Fibroblast of villous mesenchyme (primary cell): ENCODE data around the gene COL4A2. TPM values are rescaled to one million over a fixed set of nuclear protein-coding genes. Genes with fewer than 3 reads are reported as not detected.

Experiments
- DNase-seq: peaks from one replicate; pipeline ENCODE4 v3.0.0-alpha.2; 2010; ENCODE audit warnings: low read depth
- H3K4me3 ChIP-seq: 2 replicates; pipeline ENCODE4 v1.5.1; 2011; ENCODE audit warnings: low read depth, mild to moderate bottlenecking, low read length
- CTCF ChIP-seq: IDR thresholded peaks from 2 replicates; pipeline ENCODE4 v1.5.1; 2012; ENCODE audit warnings: low read depth, mild to moderate bottlenecking, low read length; ENCODE audit not compliant: insufficient read depth
- total RNA-seq: library from RNA; depleted of rRNA; stranded (reverse); fragments of >200 nt; gene quantifications from 2 replicates; pipeline ENCODE4 v1.2.3, GENCODE V29; 2012

The COL4A2 gene
- total RNA-seq, 1 donor: 756 TPM

GRCh38 chr13:110372676-110373075 lies 65.6 kb downstream of the COL4A2 start:
- TF ChIP-seq CTCF: no peak
- H3K4me3 ChIP-seq: no peak overlapping the region
- DNase-seq: no peak

- TF ChIP-seq CTCF: no peak
- H3K4me3 ChIP-seq: no peak overlapping the region
- DNase-seq: no peak
Observed at GRCh38 chr13:110373617-110374016, 66.5 kb downstream of the COL4A2 start.

GRCh38 chr13:110374431-110375370 lies 67.6 kb downstream of the COL4A2 start:
- no peak for TF ChIP-seq CTCF
- no peak for DNase-seq

GRCh38 chr13:110376120-110376519 lies 69.0 kb downstream of the COL4A2 start:
- DNase-seq: peak; percentile 73
- no peak for TF ChIP-seq CTCF
- no peak overlapping the region for H3K4me3 ChIP-seq

More at GRCh38 chr13:110374431-110375370, 67.6 kb downstream of the COL4A2 start:
- H3K4me3 ChIP-seq: no peak overlapping the region

- H3K4me3 ChIP-seq: no peak overlapping the region
- TF ChIP-seq CTCF: no peak
- DNase-seq: no peak
Observed at GRCh38 chr13:110377178-110377825, 70.2 kb downstream of the COL4A2 start.

- TF ChIP-seq CTCF: no peak
- H3K4me3 ChIP-seq: no peak overlapping the region
- DNase-seq: no peak
Observed at GRCh38 chr13:110377826-110378201, 70.7 kb downstream of the COL4A2 start.
